ENCODE measurements around the gene RBM19.

The RBM19 gene

GRCh38 chr12:113988064-113988451 is 21.9 kb upstream of the RBM19 start:
- POLR2A ChIA-PET (ENCODE audit: low non-redundant PET), result no interaction called here
- CTCF ChIA-PET, result no interaction called here
- no peak for TF ChIP-seq CTCF (conservative IDR thresholded peaks at IDR 0.05; ENCODE audit: low read depth)
- DNase-seq (ENCODE audit: low spot score), result no peak
- no peak overlapping the region for H3K27ac ChIP-seq

DNA sequence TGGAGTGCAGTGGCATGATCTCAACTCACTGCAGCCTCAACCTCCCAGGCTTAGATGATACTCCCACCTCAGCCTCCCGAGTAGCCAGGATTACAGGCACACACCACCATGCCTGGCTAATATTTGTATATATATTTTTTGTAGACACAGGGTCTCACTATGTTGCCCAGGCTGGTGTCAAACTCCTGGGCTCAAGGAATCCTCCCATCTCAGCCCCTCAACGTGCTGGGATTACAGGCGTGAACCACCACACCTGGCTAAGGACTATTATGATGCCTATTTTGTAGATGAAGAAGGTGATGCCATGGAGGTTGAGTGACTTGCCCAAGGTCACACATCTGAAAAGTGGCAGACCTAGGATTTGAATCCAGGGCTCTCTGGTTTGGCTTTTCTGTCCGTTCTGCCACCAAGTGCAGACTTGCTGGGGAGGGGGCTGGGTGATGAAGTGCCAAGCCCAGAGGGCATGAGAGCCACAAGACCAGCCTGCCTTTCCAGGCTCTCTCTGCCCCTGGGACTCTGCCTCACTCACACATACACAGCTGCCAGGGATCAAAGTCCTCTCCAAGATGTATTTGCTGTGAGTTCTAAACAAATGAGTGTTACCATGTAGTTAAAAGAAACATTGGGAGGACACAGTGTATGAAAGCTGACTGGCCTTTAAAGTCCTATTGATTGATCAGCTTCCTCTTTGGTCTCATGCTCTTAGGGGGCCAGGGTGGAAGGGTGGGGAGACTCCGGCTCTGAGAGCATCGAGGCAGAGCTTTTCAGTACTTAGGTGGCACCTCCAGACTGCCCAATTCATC is 21.3 kb upstream of the RBM19 start:
- no peak overlapping the region for H3K27ac ChIP-seq
- no peak for DNase-seq (ENCODE audit: low spot score)
- CTCF ChIA-PET, result no interaction called here
- POLR2A ChIA-PET (ENCODE audit: low non-redundant PET), result no interaction called here
- TF ChIP-seq CTCF (conservative IDR thresholded peaks at IDR 0.05; ENCODE audit: low read depth), result no peak

- no peak overlapping the region for H3K27ac ChIP-seq
- ChIA-PET POLR2A (ENCODE audit: low non-redundant PET) (no interaction called here), CTCF (interaction anchor here (1.1 to 1.2 kb wide), 2 partner anchors 18 kb away, joined by 3 to 4 read pairs; no protein-coding TSS in a partner anchor)
- no peak for TF ChIP-seq CTCF (conservative IDR thresholded peaks at IDR 0.05; ENCODE audit: low read depth)
- DNase-seq (ENCODE audit: low spot score), result no peak
Measured at GRCh38 chr12:113984464-113984863, 18.3 kb upstream of the RBM19 start.

- TF ChIP-seq CTCF (conservative IDR thresholded peaks at IDR 0.05; ENCODE audit: low read depth), result no peak
- no peak overlapping the region for H3K27ac ChIP-seq
- no peak for DNase-seq (ENCODE audit: low spot score)
- ChIA-PET POLR2A (ENCODE audit: low non-redundant PET) (no interaction called here), CTCF (interaction anchor here (1.2 kb wide), 1 partner anchor 17 kb away, joined by 3 read pairs; no protein-coding TSS in a partner anchor)
Measured at GRCh38 chr12:113983777-113984448, 17.8 kb upstream of the RBM19 start.

DNA sequence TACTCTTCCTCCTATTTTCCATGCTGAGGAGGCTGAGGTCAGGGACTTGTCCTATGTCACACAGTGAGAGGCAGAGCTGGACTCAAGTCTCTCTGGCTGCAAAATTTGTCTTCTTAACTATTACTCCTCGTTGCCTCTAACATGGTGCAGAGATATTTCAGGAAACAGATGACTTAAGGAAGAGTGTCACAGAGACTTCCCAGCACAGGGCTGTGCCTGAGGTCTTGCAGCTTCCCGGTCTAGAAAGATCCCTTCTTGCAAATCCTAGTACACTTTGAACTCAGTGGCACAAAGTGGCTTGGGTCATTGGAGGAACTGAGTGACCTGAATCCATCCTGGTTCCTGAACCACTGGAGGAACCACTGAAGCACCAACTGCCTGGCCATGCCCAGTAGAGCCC is 17.1 kb upstream of the RBM19 start:
- no peak for DNase-seq (ENCODE audit: low spot score)
- ChIA-PET CTCF (interaction anchor here (0.6 to 1.2 kb wide), 2 partner anchors 17 to 35 kb away, joined by 3 read pairs; no protein-coding TSS in a partner anchor), POLR2A (ENCODE audit: low non-redundant PET) (no interaction called here)
- TF ChIP-seq CTCF (conservative IDR thresholded peaks at IDR 0.05; ENCODE audit: low read depth), result no peak
- H3K27ac ChIP-seq, result no peak overlapping the region

DNA sequence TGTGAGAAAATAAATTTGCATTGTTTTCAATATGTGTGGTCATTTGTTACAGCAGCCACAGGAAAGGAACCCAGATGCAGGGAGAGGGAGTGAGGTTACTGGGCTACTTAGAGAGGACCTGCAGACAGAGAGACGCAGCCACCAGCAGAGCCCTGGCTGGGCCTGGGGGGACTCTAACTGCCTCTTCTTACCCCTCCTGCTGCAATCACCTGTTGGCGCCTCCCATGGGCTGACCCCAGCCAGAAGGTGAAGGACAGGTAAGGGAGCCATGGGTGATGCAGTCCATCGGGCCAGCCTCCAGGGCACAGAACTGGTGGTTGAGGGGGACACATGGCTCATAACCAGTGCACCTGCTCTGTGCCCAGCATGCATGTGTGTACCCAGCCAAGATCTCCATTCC is 15.8 kb upstream of the RBM19 start:
- CTCF ChIA-PET, result interaction anchor here (1.1 kb wide), 1 partner anchor 185 kb away, joined by 3 read pairs; no protein-coding TSS in a partner anchor
- no peak overlapping the region for H3K27ac ChIP-seq
- POLR2A ChIA-PET (ENCODE audit: low non-redundant PET), result no interaction called here
- no peak for DNase-seq (ENCODE audit: low spot score)
- TF ChIP-seq CTCF (conservative IDR thresholded peaks at IDR 0.05; ENCODE audit: low read depth), result no peak
